Measurements from ENCODE around the gene CTDSP2. TPM values are rescaled to one million over a fixed set of nuclear protein-coding genes. Genes with fewer than 3 reads are reported as not detected.

Gene CTDSP2
- polyA plus RNA-seq, 1 of the 3 experiments (the other 2 are of a cell fraction): 119 TPM

- Histone ChIP-seq H3K4me1 (ENCODE audit: control insufficient read depth in 1 of 2, insufficient read depth in 2 of 2, low read depth in 1 of 2, low read length in 1 of 2) (peaks cover 0 to 17% of the 10 kb centered on the region in 2 experiments; a peak in 2 of 4 replicates), H2AFZ (ENCODE audit: low read depth) (no peak overlapping the region), H3K4me2 (no peak overlapping the region), H3F3A (replicated peaks; ENCODE audit: insufficient read depth) (no peaks in the 10 kb centered on the region), H3K36me3 (replicated peaks in 1 of 2; ENCODE audit: control insufficient read depth in 1 of 2, insufficient read depth in 2 of 2, low read length in 1 of 2) (peaks cover 6 to 33% of the 10 kb centered on the region in 2 experiments), H3K9me3 (no peaks in the 10 kb centered on the region), H3K27ac (ENCODE audit: low read depth in 2 of 2, low read length in 1 of 2) (no peak overlapping the region), H3K9me2 (no peaks in the 10 kb centered on the region), H3K79me2 (ENCODE audit: insufficient read depth) (no peaks in the 10 kb centered on the region), H3K9ac (no peak overlapping the region), H4K20me1 (ENCODE audit: insufficient read depth) (no peaks in the 10 kb centered on the region), H3K4me3 (ENCODE audit: low read depth in 2 of 2, low read length in 1 of 2) (no peak overlapping the region), H3K27me3 (ENCODE audit: insufficient read depth) (no peaks in the 10 kb centered on the region)
- ChIA-PET POLR2A (no interaction called here), CTCF (interaction anchor here (0.5 to 10.2 kb wide), 7 partner anchors 9 to 124 kb away, joined by 3 to 96 read pairs (median 3); partner anchors contain the start of gene TSFM)
- 91% methylated on average over 10 of the region's 10 CpGs for WGBS (ENCODE audit: low lambda C conversion rate)
- no peak for DNase-seq
- no peak for TF ChIP-seq FOXJ3 (CRISPR knock-in tag; IDR thresholded peaks at IDR 0.05)
- TF ChIP-seq MEF2A (IDR thresholded peaks at IDR 0.05; ENCODE audit: borderline replicate concordance, low read depth): no peak
Observed at GRCh38 chr12:57811028-57811755, 35.3 kb downstream of the CTDSP2 start.

- Histone ChIP-seq H3K36me3 (replicated peaks in 1 of 2; ENCODE audit: control insufficient read depth in 1 of 2, insufficient read depth in 2 of 2, low read length in 1 of 2) (peaks cover 6 to 35% of the 10 kb centered on the region in 2 experiments), H4K20me1 (ENCODE audit: insufficient read depth) (no peaks in the 10 kb centered on the region), H3K27me3 (ENCODE audit: insufficient read depth) (no peaks in the 10 kb centered on the region), H3K9me2 (no peaks in the 10 kb centered on the region), H3K27ac (ENCODE audit: low read depth in 2 of 2, low read length in 1 of 2) (no peak overlapping the region), H3K4me1 (ENCODE audit: control insufficient read depth in 1 of 2, insufficient read depth in 2 of 2, low read depth in 1 of 2, low read length in 1 of 2) (peaks cover 0 to 10% of the 10 kb centered on the region in 2 experiments; a peak in 1 of 4 replicates), H3K79me2 (ENCODE audit: insufficient read depth) (no peaks in the 10 kb centered on the region), H3K4me2 (no peak overlapping the region), H3F3A (replicated peaks; ENCODE audit: insufficient read depth) (no peaks in the 10 kb centered on the region), H3K9ac (no peak overlapping the region), H3K9me3 (no peaks in the 10 kb centered on the region), H3K4me3 (ENCODE audit: low read depth in 2 of 2, low read length in 1 of 2) (no peak overlapping the region), H2AFZ (ENCODE audit: low read depth) (no peak overlapping the region)
- ChIA-PET CTCF (interaction anchor here (0.8 to 10.2 kb wide), 4 partner anchors 8 to 94 kb away, joined by 3 to 96 read pairs (median 5); no protein-coding TSS in a partner anchor), POLR2A (no interaction called here)
- TF ChIP-seq JUND (IDR thresholded peaks at IDR 0.05) (no peak), FOSL2 (IDR thresholded peaks at IDR 0.05; ENCODE audit: borderline replicate concordance, low read depth) (peak; percentile 48; the same call in 1 of the 2 replicates), FOXJ3 (CRISPR knock-in tag; IDR thresholded peaks at IDR 0.05) (no peak), ELF1 (IDR thresholded peaks at IDR 0.05) (no peak), SIN3A (IDR thresholded peaks at IDR 0.05; ENCODE audit: borderline replicate concordance, low read depth, low read length) (no peak), TAF1 (IDR thresholded peaks at IDR 0.05; ENCODE audit: borderline replicate concordance, low read depth, low read length) (no peak), GABPA (IDR thresholded peaks at IDR 0.05; ENCODE audit: low read depth) (no peak), SMC3 (IDR thresholded peaks at IDR 0.05; ENCODE audit: low read depth, low read length) (no peak), USF1 (IDR thresholded peaks at IDR 0.05; ENCODE audit: borderline replicate concordance, low read depth) (no peak), PBX3 (IDR thresholded peaks at IDR 0.05) (no peak), FOXM1 (IDR thresholded peaks at IDR 0.05; ENCODE audit: low read depth) (no peak), TEAD4 (IDR thresholded peaks at IDR 0.05; ENCODE audit: borderline replicate concordance, insufficient read depth) (no peak), USF2 (IDR thresholded peaks at IDR 0.05; ENCODE audit: borderline replicate concordance, low read depth, low read length) (no peak), NFIC (IDR thresholded peaks at IDR 0.05; ENCODE audit: borderline replicate concordance) (peak; percentile 60), ZBTB33 (IDR thresholded peaks at IDR 0.05; ENCODE audit: borderline replicate concordance, low read depth) (no peak), CTCF (IDR thresholded peaks at IDR 0.05) (no peak), RFX5 (IDR thresholded peaks at IDR 0.05; ENCODE audit: low read length) (no peak), TCF12 (IDR thresholded peaks at IDR 0.05) (no peak)
- no peak for DNase-seq
- 87% methylated on average over 5 of the region's 5 CpGs for WGBS (ENCODE audit: low lambda C conversion rate)
Observed at GRCh38 chr12:57810450-57810849, 36.1 kb downstream of the CTDSP2 start.
